HEK293 (cell line): ENCODE results near the gene CLASRP.
A peak's percentile ranks its signal among the peaks of the same experiment; 100 is the strongest.

ENCODE experiments used
- BCL6B ChIP-seq: fragments of 450-650 bp; formaldehyde crosslinking; IDR thresholded peaks from 2 replicates; pipeline ENCODE4 v1.5.1; 2017; ENCODE audit warnings: missing biosample characterization, missing genetic modification characterization
- GLI4 ChIP-seq: fragments of 450-650 bp; formaldehyde crosslinking; IDR thresholded peaks from 2 replicates; pipeline ENCODE4 v1.5.1; 2016; ENCODE audit warnings: missing biosample characterization, missing genetic modification characterization
- HOXA7 ChIP-seq: sonication (generic); formaldehyde crosslinking; IDR thresholded peaks from 2 replicates; pipeline ENCODE4 v1.8.1; 2022; ENCODE audit warnings: missing genetic modification reagents, borderline replicate concordance
- KLF8 ChIP-seq: fragments of 450-650 bp; formaldehyde crosslinking; IDR thresholded peaks from 2 replicates; pipeline ENCODE4 v1.5.1; 2016; ENCODE audit warnings: missing biosample characterization, missing genetic modification characterization
- KLF9 ChIP-seq: fragments of 450-650 bp; formaldehyde crosslinking; IDR thresholded peaks from 2 replicates; pipeline ENCODE4 v1.5.1; 2016; ENCODE audit warnings: missing biosample characterization, missing genetic modification characterization, low read depth
- PATZ1 ChIP-seq: fragments of 450-650 bp; formaldehyde crosslinking; IDR thresholded peaks from 2 replicates; pipeline ENCODE4 v1.5.1; 2016; ENCODE audit warnings: missing biosample characterization, missing genetic modification characterization
- PRDM4 ChIP-seq: fragments of 450-650 bp; formaldehyde crosslinking; IDR thresholded peaks from 2 replicates; pipeline ENCODE4 v1.5.1; 2017; ENCODE audit warnings: missing biosample characterization, missing genetic modification characterization
- SP7 ChIP-seq: fragments of 450-650 bp; formaldehyde crosslinking; IDR thresholded peaks from 2 replicates; pipeline ENCODE4 v1.5.1; 2016; ENCODE audit warnings: missing biosample characterization, missing genetic modification characterization
- TCF7L2 ChIP-seq: IDR thresholded peaks from 2 replicates; pipeline ENCODE4 v1.6.1; 2011; ENCODE audit warnings: low read depth, mild to moderate bottlenecking, inconsistent platforms, low read length, moderate library complexity, borderline replicate concordance
- ZIC2 ChIP-seq: fragments of 450-650 bp; formaldehyde crosslinking; IDR thresholded peaks from 2 replicates; pipeline ENCODE4 v1.5.1; 2016; ENCODE audit warnings: missing biosample characterization, missing genetic modification characterization
- ZNF10 ChIP-seq: fragments of 450-650 bp; formaldehyde crosslinking; IDR thresholded peaks from 2 replicates; pipeline ENCODE4 v1.5.1; 2017; ENCODE audit warnings: missing biosample characterization, missing genetic modification characterization
- ZNF148 ChIP-seq: fragments of 450-650 bp; formaldehyde crosslinking; IDR thresholded peaks from 2 replicates; pipeline ENCODE4 v1.5.0; 2017; ENCODE audit warnings: missing biosample characterization, missing genetic modification characterization, borderline replicate concordance
- ZNF19 ChIP-seq: fragments of 450-650 bp; formaldehyde crosslinking; IDR thresholded peaks from 2 replicates; pipeline ENCODE4; 2016; ENCODE audit warnings: missing biosample characterization, missing genetic modification characterization, low read depth
- ZNF2 ChIP-seq: fragments of 450-650 bp; formaldehyde crosslinking; IDR thresholded peaks from 2 replicates; pipeline ENCODE4 v1.5.1; 2016; ENCODE audit warnings: missing biosample characterization, missing genetic modification characterization
- ZNF23 ChIP-seq: fragments of 450-650 bp; formaldehyde crosslinking; IDR thresholded peaks from 2 replicates; pipeline ENCODE4 v1.5.1; 2016; ENCODE audit warnings: missing biosample characterization, missing genetic modification characterization, borderline replicate concordance
- ZNF324 ChIP-seq: fragments of 450-650 bp; formaldehyde crosslinking; IDR thresholded peaks from 2 replicates; pipeline ENCODE4 v1.5.1; 2016; ENCODE audit warnings: missing biosample characterization, missing genetic modification characterization
- ZNF423 ChIP-seq: fragments of 450-650 bp; formaldehyde crosslinking; IDR thresholded peaks from 2 replicates; pipeline ENCODE4 v1.5.1; 2016; ENCODE audit warnings: missing biosample characterization, missing genetic modification characterization
- ZNF473 ChIP-seq: fragments of 450-650 bp; formaldehyde crosslinking; IDR thresholded peaks from 2 replicates; pipeline ENCODE4 v1.5.1; 2017; ENCODE audit warnings: missing biosample characterization, missing genetic modification characterization
- ZNF555 ChIP-seq: fragments of 450-650 bp; formaldehyde crosslinking; conservative IDR thresholded peaks from 2 replicates; pipeline ENCODE4 v1.5.1; 2017; ENCODE audit warnings: missing biosample characterization, mild to moderate bottlenecking, missing genetic modification characterization, inconsistent platforms
- ZNF692 ChIP-seq: fragments of 450-650 bp; formaldehyde crosslinking; IDR thresholded peaks from 2 replicates; pipeline ENCODE4 v1.5.1; 2016; ENCODE audit warnings: missing biosample characterization, missing genetic modification characterization
- ZNF791 ChIP-seq: fragments of 450-650 bp; formaldehyde crosslinking; IDR thresholded peaks from 2 replicates; pipeline ENCODE4 v1.5.1; 2016; ENCODE audit warnings: missing biosample characterization, missing genetic modification characterization
- ZNF830 ChIP-seq: fragments of 450-650 bp; IDR thresholded peaks from 2 replicates; pipeline ENCODE4 v1.5.0; 2018; ENCODE audit warnings: missing biosample characterization, missing genetic modification characterization, low read depth, mild to moderate bottlenecking, moderate library complexity
- ZSCAN4 ChIP-seq: fragments of 450-650 bp; formaldehyde crosslinking; IDR thresholded peaks from 2 replicates; pipeline ENCODE4 v1.5.1; 2017; ENCODE audit warnings: missing biosample characterization, missing genetic modification characterization
- ZSCAN5A ChIP-seq: fragments of 450-650 bp; formaldehyde crosslinking; IDR thresholded peaks from 2 replicates; pipeline ENCODE4 v1.5.1; 2016; ENCODE audit warnings: missing biosample characterization, missing genetic modification characterization

The CLASRP gene

GRCh38 chr19:45092747-45093678 is 54.2 kb downstream of the CLASRP start, which contains the start of gene PPP1R37 (continued):
- TF ChIP-seq TCF7L2 (no peak), ZNF10 (tag by site-specific recombination) (peak; percentile 42; the same call in 1 of the 2 replicates), ZNF148 (tag by site-specific recombination) (peak; percentile 63; the same call in 1 of the 2 replicates), BCL6B (tag by site-specific recombination) (no peak), ZNF692 (tag by site-specific recombination) (peak; percentile 79), ZNF791 (no peak), KLF8 (tag by site-specific recombination) (peak; percentile 99), HOXA7 (CRISPR knock-in tag) (no peak), GLI4 (peak; percentile 41; the same call in 1 of the 2 replicates), PRDM4 (peak; percentile 68), SP7 (tag by site-specific recombination) (peak; percentile 87), ZSCAN4 (0 out of 2 replicates have a peak, but pooled peaks have one; percentile 9), ZNF23 (tag by site-specific recombination) (no peak), ZNF19 (no peak), ZNF555 (no peak), ZNF2 (no peak; the same call in 1 of the 2 replicates), PATZ1 (peak; percentile 57), ZNF324 (peak; percentile 97), ZNF473 (no peak), ZSCAN5A (tag by site-specific recombination) (no peak; the same call in 1 of the 2 replicates), ZNF830 (no peak), KLF9 (tag by site-specific recombination) (peak; percentile 95), ZNF423 (no peak), ZIC2 (tag by site-specific recombination) (peak; percentile 60)
